ENCODE measurements around the gene ZBTB46. TPM values are rescaled to one million over a fixed set of nuclear protein-coding genes. Genes with fewer than 3 reads are reported as not detected.
"Not testable (repeated sequence)": the region's sequence is repeated elsewhere in the genome, so short reads cannot be mapped to it uniquely, and the experiment has no call there.

ZBTB46 gene
- total RNA-seq, 2 donors from 2014 or later, result 0.25 to 1.2 TPM

DNA sequence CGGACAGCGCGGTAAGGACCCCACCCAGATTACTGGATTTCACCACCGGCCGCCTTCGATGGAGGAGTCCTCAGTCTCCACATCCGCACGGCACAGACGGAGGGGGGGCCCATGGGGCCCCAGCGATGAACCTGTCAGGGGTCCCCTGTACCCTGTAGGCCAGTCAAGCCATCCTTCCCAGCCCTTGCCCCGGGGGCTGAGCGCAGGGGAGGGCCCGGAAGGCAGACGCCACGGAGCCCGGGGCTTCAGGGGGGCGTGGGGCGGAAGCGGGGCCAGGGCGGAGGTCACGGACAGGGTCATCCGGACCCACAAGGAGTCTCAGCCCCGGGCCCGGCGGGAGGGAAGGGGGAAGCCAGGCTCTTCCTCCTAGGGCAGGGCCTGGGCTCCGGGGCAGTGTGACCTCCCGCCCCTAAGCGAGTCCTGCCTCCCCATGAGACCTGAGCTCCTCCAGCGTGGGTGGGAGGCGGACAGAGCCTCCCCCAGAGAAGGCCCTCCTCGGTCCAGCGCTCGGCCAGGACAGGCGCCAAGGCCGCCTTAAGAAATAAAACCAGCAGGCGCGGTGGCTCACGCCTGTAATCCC lies 22.8 kb downstream of the ZBTB46 start:
- Mint-ChIP-seq H3K4me3 (no peak overlapping the region), H3K27me3 (peaks cover 6 to 7% of the 10 kb centered on the region in 2 donors), H3K36me3 (no peaks in the 10 kb centered on the region), H3K27ac (no peak overlapping the region), H3K4me1 (ENCODE audit: low read depth in 2 of 2) (peaks cover 0 to 4% of the 10 kb centered on the region in 2 donors), H3K9me3 (no peaks in the 10 kb centered on the region)
- ATAC-seq (no peak), DNase-seq (ENCODE audit: low spot score) (no peak)

DNA sequence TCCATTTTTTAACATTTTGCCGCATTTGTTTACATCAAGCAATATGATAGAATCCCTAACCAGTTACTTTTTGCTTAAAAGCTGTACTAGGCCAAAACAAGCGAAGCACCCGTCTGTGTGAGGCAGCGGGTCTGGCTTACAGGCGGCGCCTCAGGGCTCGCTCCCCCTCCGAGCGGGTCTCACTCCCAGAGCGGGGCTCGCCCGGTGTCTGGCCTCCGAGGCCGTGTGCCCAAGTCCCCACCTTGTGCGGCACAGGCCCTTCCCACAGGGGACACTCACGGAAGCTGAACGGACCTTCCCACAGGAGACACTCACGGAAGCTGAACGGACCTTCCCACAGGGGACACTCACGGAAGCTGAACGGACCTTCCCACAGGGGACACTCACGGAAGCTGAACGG lies 23.4 kb downstream of the ZBTB46 start:
- Mint-ChIP-seq H3K36me3 (no peaks in the 10 kb centered on the region), H3K4me3 (no peak overlapping the region), H3K4me1 (ENCODE audit: low read depth in 2 of 2) (peaks cover 0 to 4% of the 10 kb centered on the region in 2 donors), H3K27me3 (peaks cover 9% of the 10 kb centered on the region in 2 donors), H3K27ac (no peak overlapping the region), H3K9me3 (no peaks in the 10 kb centered on the region)
- ATAC-seq (no peak), DNase-seq (ENCODE audit: low spot score) (no peak)

DNA sequence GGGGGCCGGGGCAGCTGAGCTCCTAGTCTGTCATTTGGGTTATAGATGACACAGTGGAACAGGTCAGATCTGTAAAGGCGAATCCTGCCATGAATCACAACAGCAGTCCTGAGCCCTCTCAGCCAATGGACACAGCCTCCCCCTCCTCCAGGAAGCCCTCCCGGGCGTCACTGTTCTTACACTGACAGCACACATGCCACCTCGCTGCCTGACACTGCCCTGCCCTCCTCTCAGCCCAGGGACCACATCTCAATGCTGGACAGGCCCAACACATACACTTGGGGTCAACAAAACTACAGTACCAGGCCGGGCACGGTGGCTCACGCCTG lies 26.8 kb downstream of the ZBTB46 start:
- H3K4me1 Mint-ChIP-seq (ENCODE audit: low read depth in 2 of 2), result peaks cover 0 to 4% of the 10 kb centered on the region in 2 donors
- H3K27me3 Mint-ChIP-seq, result peaks cover 9 to 15% of the 10 kb centered on the region in 2 donors
- DNase-seq (ENCODE audit: low spot score), result no peak
- no peak for ATAC-seq
- no peaks in the 10 kb centered on the region for H3K9me3 Mint-ChIP-seq
- no peaks in the 10 kb centered on the region for H3K36me3 Mint-ChIP-seq
- no peak overlapping the region for H3K27ac Mint-ChIP-seq
- no peak overlapping the region for H3K4me3 Mint-ChIP-seq

DNA sequence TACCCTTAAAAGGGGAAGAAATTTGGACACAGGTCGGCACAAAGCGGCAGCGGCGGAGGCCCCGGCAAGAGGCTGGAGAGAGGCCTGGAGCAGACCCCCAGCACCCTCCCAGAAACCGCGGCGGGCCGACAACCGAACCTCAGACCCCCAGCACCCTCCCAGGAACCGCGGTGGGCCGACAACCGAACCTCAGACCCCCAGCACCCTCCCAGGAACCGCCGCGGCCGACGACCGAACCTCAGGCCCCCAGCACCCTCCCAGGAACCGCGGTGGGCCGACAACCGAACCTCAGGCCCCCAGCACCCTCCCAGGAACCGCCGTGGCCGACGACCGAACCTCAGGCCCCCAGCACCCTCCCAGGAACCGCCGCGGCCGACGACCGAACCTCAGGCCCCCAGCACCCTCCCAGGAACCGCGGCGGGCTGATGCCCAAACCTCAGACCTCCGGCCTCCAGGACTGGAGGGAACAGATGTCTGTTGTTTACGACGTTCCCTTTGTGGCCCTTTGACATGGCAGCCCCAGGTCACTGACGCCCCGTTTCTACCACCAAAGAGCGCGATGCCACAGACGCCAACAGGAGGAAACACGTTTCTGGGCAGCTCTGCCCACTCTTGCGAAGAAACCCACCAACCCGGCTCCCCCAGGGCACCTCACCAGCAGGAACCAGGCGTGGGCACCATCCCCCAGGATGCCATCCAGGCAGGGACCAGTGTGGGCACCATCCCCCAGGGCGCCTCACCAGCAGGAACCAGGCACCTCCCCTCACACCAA lies 28.4 kb downstream of the ZBTB46 start:
- no peak overlapping the region for H3K4me3 Mint-ChIP-seq
- peaks cover 0 to 4% of the 10 kb centered on the region in 2 donors for H3K4me1 Mint-ChIP-seq (ENCODE audit: low read depth in 2 of 2)
- H3K27ac Mint-ChIP-seq, result no peak overlapping the region
- H3K9me3 Mint-ChIP-seq, result no peaks in the 10 kb centered on the region
- no peak for DNase-seq (ENCODE audit: low spot score)
- peaks cover 9 to 15% of the 10 kb centered on the region in 2 donors for H3K27me3 Mint-ChIP-seq
- no peaks in the 10 kb centered on the region for H3K36me3 Mint-ChIP-seq
- no peak for ATAC-seq

DNA sequence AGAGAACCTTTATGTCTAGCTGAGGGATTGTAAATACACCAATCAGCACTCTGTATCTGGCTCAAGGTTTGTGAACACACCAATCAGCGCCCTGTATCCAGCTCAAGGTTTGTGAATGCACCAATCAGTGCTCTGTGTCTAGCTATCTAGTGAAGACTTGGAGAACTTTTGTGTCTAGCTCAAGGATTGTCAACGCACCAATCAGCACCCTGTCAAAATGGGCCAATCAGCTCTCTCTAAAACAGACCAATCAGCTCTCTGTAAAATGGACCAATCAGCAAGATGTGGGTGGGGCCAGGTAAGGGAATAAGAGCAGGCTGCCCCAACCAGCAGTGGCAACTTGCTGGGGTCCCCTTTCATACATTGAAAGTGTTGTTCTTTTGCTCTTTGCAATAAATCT lies 29.9 kb downstream of the ZBTB46 start:
- ATAC-seq; H3K4me3 Mint-ChIP-seq; H3K4me1 Mint-ChIP-seq (ENCODE audit: low read depth in 2 of 2); H3K27ac Mint-ChIP-seq; H3K9me3 Mint-ChIP-seq; DNase-seq (ENCODE audit: low spot score); H3K36me3 Mint-ChIP-seq: not testable (repeated sequence)
- H3K27me3 Mint-ChIP-seq, result peaks cover 9 to 15% of the 10 kb centered on the region in 2 donors

DNA sequence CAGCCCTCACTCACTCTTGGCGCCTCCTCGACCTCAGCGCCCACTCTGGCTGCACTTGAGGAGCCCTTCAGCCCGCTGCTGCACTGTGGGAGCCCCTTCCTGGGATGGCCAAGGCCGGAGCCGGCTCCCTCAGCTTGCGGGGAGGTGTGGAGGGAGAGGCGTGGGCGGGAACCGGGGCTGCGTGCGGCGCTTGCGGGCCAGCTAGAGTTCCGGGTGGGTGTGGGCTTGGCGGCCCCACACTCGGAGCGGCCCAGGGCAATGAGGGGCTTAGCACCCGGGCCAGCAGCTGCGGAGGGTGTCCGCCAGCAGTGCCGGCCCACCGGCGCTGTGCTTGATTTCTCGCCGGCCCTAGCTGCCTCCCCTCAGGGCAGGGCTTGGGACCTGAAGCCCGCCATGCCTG lies 30.7 kb downstream of the ZBTB46 start:
- not testable (repeated sequence) for H3K9me3 Mint-ChIP-seq; H3K4me3 Mint-ChIP-seq; ATAC-seq; H3K4me1 Mint-ChIP-seq (ENCODE audit: low read depth in 2 of 2); DNase-seq (ENCODE audit: low spot score); H3K36me3 Mint-ChIP-seq; H3K27ac Mint-ChIP-seq
- peaks cover 9 to 15% of the 10 kb centered on the region in 2 donors for H3K27me3 Mint-ChIP-seq

DNA sequence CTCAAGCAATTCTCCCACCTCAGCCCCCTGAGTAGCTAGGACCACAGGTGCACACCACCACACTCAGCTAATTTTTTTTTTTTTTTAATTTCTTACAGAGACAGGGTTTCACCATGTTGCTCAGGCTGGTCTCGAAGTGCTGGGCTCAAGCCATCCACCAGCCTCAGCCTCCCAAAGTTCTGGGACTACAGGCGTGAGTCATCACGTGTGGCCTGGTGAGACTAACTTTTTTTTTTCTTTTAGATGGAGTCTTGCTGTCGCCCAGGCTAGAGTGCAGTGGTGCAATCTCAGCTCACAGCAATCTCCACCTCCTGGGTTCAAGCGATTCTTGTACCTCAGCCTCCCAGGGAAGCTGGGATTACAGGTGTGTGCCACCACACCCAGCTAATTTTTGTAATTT lies 31.9 kb downstream of the ZBTB46 start:
- H3K27me3 Mint-ChIP-seq, result peaks cover 9 to 18% of the 10 kb centered on the region in 2 donors
- not testable (repeated sequence) for H3K4me3 Mint-ChIP-seq; H3K4me1 Mint-ChIP-seq (ENCODE audit: low read depth in 2 of 2); H3K36me3 Mint-ChIP-seq; H3K27ac Mint-ChIP-seq; H3K9me3 Mint-ChIP-seq; DNase-seq (ENCODE audit: low spot score); ATAC-seq

DNA sequence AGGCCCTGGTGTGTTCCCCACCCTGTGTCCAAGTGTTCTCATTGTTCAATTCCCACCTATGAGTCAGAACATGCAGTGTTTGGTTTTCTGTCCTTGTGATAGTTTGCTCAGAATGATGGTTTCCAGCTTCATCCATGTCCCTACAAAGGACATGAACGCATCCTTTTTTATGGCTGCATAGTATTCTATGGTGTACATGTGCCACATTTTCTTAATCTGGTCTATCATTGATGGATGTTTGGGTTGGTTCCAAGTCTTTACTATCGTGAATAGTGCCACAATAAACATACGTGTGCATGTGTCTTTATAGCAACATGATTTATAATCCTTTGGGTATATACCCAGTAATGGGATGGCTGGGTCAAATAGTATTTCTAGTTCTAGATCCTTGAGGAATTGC lies 33.9 kb downstream of the ZBTB46 start:
- H3K9me3 Mint-ChIP-seq; H3K4me3 Mint-ChIP-seq; H3K27ac Mint-ChIP-seq; H3K27me3 Mint-ChIP-seq; H3K36me3 Mint-ChIP-seq; H3K4me1 Mint-ChIP-seq (ENCODE audit: low read depth in 2 of 2); DNase-seq (ENCODE audit: low spot score); ATAC-seq: not testable (repeated sequence)

DNA sequence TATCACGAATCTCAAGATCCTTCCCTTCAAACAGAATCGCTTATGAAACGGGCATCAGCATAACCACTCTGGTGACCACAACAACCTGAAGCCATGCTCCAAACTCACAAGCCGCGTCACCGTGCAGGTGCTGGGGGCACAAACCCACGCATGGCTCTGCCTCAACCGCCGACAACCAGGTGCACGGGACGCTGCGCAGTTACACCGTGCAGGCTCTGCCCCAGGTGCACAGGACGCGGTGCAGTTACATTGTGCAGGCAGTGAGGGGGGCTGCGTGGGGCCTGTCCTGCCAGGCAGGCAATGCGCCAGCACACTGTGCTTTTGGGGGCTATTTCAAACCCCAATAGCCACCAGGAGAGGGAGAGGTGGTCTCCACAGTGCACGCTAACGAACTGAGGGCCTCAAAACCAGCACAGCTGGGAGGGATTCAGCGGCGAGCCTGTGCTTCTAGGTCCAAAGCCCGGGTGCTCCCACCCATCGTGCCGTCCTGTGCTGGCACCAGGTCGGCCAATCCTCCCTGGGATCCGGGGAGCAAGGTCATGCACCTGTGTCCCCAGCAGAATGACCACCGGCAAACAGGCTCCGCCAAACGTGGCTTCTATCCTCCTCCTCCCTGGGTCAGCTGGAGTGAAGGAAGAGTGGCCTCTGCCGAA lies 35.8 kb downstream of the ZBTB46 start:
- Mint-ChIP-seq H3K27me3 (peaks cover 0 to 3% of the 10 kb centered on the region in 2 donors), H3K4me1 (ENCODE audit: low read depth in 2 of 2) (peaks cover 0 to 3% of the 10 kb centered on the region in 2 donors), H3K9me3 (no peaks in the 10 kb centered on the region), H3K36me3 (no peaks in the 10 kb centered on the region), H3K4me3 (no peak overlapping the region), H3K27ac (no peak overlapping the region)
- peak; percentile 40 for DNase-seq (ENCODE audit: low spot score)
- no peak for ATAC-seq

DNA sequence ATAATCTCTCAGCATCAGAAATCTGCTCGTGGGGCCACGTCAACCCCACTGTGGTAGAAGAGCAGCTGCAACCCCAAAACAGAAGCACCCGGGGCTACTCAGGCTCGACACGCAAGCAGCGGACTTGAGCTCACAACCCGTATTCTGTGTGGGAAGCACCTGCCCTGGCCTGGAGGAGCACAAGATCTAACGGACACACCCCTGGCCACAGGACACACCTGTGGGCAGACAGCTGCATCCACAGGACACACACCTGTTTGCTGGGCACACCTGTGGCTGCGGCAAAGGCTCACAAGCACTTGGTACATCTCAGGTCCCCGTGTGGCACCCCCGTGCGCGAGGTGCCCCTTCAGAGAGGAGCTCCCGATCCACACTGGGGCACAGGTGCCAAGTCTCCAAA lies 36.5 kb downstream of the ZBTB46 start:
- peak; percentile 39 for DNase-seq (ENCODE audit: low spot score)

DNA sequence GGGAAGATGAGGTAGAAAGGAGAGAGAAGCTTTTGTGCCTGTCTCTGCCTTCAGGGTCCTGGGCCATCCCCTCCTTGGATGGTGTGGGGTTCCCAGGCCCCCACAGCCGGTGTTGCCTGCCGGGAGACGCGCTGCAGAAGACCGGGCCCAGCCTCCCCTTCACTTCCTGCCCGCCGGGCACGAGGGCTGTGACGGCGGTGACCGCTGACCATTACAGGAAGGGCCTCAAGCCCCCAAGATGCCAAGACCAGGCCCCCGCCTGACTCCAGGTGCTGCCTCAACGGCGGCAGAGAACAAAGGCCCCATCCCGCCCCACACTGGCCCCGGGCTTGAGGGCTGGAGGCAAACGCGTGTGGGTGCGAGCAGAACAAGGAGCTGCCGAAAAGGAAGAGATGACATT lies 38.2 kb downstream of the ZBTB46 start:
- no peaks in the 10 kb centered on the region for H3K9me3 Mint-ChIP-seq
- no peak for ATAC-seq
- peaks cover 0 to 3% of the 10 kb centered on the region in 2 donors for H3K27me3 Mint-ChIP-seq
- DNase-seq (ENCODE audit: low spot score), result peak; percentile 29
- no peak overlapping the region for H3K27ac Mint-ChIP-seq
- peaks cover 0 to 3% of the 10 kb centered on the region in 2 donors for H3K4me1 Mint-ChIP-seq (ENCODE audit: low read depth in 2 of 2)
- no peak overlapping the region for H3K4me3 Mint-ChIP-seq
- no peaks in the 10 kb centered on the region for H3K36me3 Mint-ChIP-seq

More for the DNA sequence above, 36.5 kb downstream of the ZBTB46 start:
- Mint-ChIP-seq H3K4me3 (no peak overlapping the region), H3K36me3 (no peaks in the 10 kb centered on the region), H3K4me1 (ENCODE audit: low read depth in 2 of 2) (peaks cover 0 to 3% of the 10 kb centered on the region in 2 donors), H3K9me3 (no peaks in the 10 kb centered on the region), H3K27me3 (peaks cover 0 to 3% of the 10 kb centered on the region in 2 donors), H3K27ac (no peak overlapping the region)
- ATAC-seq, result no peak

DNA sequence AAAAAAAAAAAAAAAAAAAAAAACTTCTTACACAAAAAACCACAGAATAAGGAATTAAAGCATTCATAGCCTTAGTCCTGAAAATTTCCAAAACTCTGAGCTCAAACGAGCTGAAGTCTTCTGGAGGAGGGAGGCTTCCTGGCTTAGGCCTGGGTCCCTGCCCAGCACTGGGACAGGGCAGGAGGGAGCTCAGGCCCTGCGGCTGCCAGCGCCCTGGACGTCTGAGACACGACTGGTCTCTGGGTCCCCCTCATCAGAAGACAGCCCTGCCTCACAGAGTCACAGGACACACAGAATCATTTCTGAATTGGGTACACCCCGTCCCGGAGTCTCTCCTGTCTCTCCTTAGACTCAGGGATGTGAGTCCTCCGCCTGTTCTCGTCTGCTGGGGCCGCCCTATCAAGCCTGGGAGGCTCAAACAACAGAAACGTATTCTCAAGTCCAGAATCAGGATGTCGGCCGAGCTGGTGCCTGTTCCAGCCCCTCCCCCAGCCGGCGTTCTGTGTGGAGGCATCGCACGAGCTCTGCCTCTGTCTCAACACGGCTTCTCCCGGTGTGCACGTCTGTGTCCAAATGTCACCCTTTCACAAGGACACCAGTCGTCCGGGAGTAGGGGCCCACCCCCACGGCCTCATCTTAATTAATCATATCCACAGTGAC lies 39.4 kb downstream of the ZBTB46 start:
- Mint-ChIP-seq H3K27me3 (peaks cover 0 to 3% of the 10 kb centered on the region in 2 donors), H3K4me3 (no peak overlapping the region), H3K4me1 (ENCODE audit: low read depth in 2 of 2) (peaks cover 0 to 3% of the 10 kb centered on the region in 2 donors), H3K36me3 (no peaks in the 10 kb centered on the region), H3K9me3 (no peaks in the 10 kb centered on the region), H3K27ac (no peak overlapping the region)
- no peak for ATAC-seq
- DNase-seq (ENCODE audit: low spot score), result peak; percentile 44

DNA sequence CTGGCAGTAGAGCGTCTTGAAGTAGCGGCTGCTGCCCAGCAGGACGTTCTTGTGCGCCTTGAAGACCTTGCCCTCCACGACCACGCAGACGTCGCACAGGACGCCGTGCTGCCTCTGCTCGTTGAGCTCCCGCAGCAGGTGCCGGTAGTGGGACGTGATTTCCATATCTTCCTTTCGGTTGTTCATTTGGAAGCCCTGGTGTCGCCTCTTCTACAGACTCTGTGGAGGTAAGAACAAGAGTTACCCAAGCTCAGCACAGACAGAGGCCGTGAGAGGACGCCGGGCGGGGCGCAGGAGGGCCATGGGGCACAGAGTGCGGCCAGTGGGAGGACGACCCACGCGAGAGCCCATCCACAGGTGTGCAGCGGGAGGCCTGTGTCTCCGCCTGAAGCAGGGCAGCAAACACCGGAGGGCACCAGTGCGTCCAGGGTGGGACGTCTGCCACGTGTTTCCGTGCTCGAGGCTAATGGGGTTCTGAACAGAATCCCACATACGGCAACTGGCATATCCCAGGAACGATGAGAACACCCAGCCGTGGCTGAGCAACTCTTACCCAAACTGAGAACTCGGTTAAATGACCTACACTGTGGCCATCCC lies 40.4 kb downstream of the ZBTB46 start:
- ATAC-seq, result no peak
- Mint-ChIP-seq H3K4me1 (ENCODE audit: low read depth in 2 of 2) (peaks cover 0 to under 1% of the 10 kb centered on the region in 2 donors), H3K36me3 (no peaks in the 10 kb centered on the region), H3K27ac (no peak overlapping the region), H3K27me3 (peaks cover 0 to 3% of the 10 kb centered on the region in 2 donors), H3K9me3 (no peaks in the 10 kb centered on the region), H3K4me3 (no peak overlapping the region)
- peak; percentile 51 for DNase-seq (ENCODE audit: low spot score)
